H9 (cell line): ENCODE data around the gene RUSC2. TPM values are rescaled to one million over a fixed set of nuclear protein-coding genes. Genes with fewer than 3 reads are reported as not detected.

Experiments used
- DNase-seq: peaks from one replicate; pipeline ENCODE4 v3.0.0-alpha.2; 2017
- H2AFZ ChIP-seq: one replicate; pipeline ENCODE4 v1.6.1; 2013; ENCODE audit warnings: mild to moderate bottlenecking, low read length, control low read depth, moderate library complexity
- H2AK5ac ChIP-seq: 2 replicates; pipeline ENCODE4 v1.6.1; 2013; ENCODE audit warnings: low read length, control low read depth, mixed read lengths; ENCODE audit not compliant: insufficient read length
- H2BK120ac ChIP-seq: one replicate; pipeline ENCODE4 v1.6.1; 2013; ENCODE audit warnings: low read depth, mild to moderate bottlenecking, low read length, control low read depth, inconsistent platforms; ENCODE audit not compliant: poor library complexity, severe bottlenecking
- H2BK12ac ChIP-seq: 2 replicates; pipeline ENCODE4 v1.6.1; 2013; ENCODE audit warnings: low read length, control low read depth, mixed read lengths, low read depth; ENCODE audit not compliant: insufficient read length
- H2BK15ac ChIP-seq: 2 replicates; pipeline ENCODE4 v1.6.1; 2013; ENCODE audit warnings: low read depth, low read length, control low read depth
- H2BK20ac ChIP-seq: one replicate; pipeline ENCODE4 v1.6.1; 2013; ENCODE audit warnings: low read depth, mild to moderate bottlenecking, low read length, control low read depth, inconsistent platforms; ENCODE audit not compliant: poor library complexity, severe bottlenecking
- H2BK5ac ChIP-seq: 2 replicates; pipeline ENCODE4 v1.6.1; 2013; ENCODE audit warnings: low read length, control low read depth, mixed read lengths; ENCODE audit not compliant: insufficient read length
- H3K14ac ChIP-seq: 2 replicates; pipeline ENCODE4 v1.6.1; 2013; ENCODE audit warnings: low read length, control low read depth; ENCODE audit not compliant: insufficient read depth
- H3K18ac ChIP-seq: 2 replicates; pipeline ENCODE4 v1.6.1; 2013; ENCODE audit warnings: low read depth, mild to moderate bottlenecking, mixed read lengths, low read length, control low read depth; ENCODE audit not compliant: insufficient read length
- H3K23ac ChIP-seq: 2 replicates; pipeline ENCODE4 v1.6.1; 2013; ENCODE audit warnings: low read length, control low read depth, mixed read lengths, low read depth; ENCODE audit not compliant: insufficient read length
- H3K23me2 ChIP-seq: 2 replicates; pipeline ENCODE4 v1.6.1; 2013; ENCODE audit warnings: low read depth, mild to moderate bottlenecking, mixed read lengths, low read length, control low read depth; ENCODE audit not compliant: insufficient read length, poor library complexity, severe bottlenecking
- H3K27ac ChIP-seq: 2 replicates; pipeline ENCODE4 v1.5.1; 2013; ENCODE audit warnings: low read length, control low read depth, mixed read lengths, low read depth; ENCODE audit not compliant: insufficient read length
- H3K27me3 ChIP-seq: 2 replicates; pipeline ENCODE4 v1.6.1; 2013; ENCODE audit warnings: low read length, control low read depth, inconsistent platforms; ENCODE audit not compliant: insufficient read depth
- H3K4ac ChIP-seq: 2 replicates; pipeline ENCODE4 v1.6.1; 2013; ENCODE audit warnings: low read depth, mild to moderate bottlenecking, control low read depth, inconsistent platforms, low read length, moderate library complexity
- H3K4me1 ChIP-seq: 2 replicates; pipeline ENCODE4 v1.6.1; 2013; ENCODE audit warnings: low read length, control low read depth, inconsistent platforms; ENCODE audit not compliant: insufficient read depth
- H3K4me2 ChIP-seq: 2 replicates; pipeline ENCODE4 v1.6.1; 2013; ENCODE audit warnings: low read length, control low read depth, mixed read lengths; ENCODE audit not compliant: insufficient read length, insufficient read depth
- H3K56ac ChIP-seq: 2 replicates; pipeline ENCODE4 v1.6.1; 2013; ENCODE audit warnings: low read depth, mild to moderate bottlenecking, mixed read lengths, low read length, control low read depth; ENCODE audit not compliant: insufficient read length
- H3K79me1 ChIP-seq: 2 replicates; pipeline ENCODE4 v1.6.1; 2013; ENCODE audit warnings: low read depth, mild to moderate bottlenecking, moderate library complexity, low read length, control low read depth, inconsistent platforms; ENCODE audit not compliant: insufficient read depth, poor library complexity, severe bottlenecking
- H3K79me2 ChIP-seq: 2 replicates; pipeline ENCODE4 v1.6.1; 2013; ENCODE audit warnings: low read length, control low read depth, inconsistent platforms; ENCODE audit not compliant: insufficient read depth
- H3K9ac ChIP-seq: 2 replicates; pipeline ENCODE4 v1.6.1; 2013; ENCODE audit warnings: low read length, control low read depth, mixed read lengths; ENCODE audit not compliant: insufficient read length; ENCODE audit errors: extremely low read depth
- H3K9me3 ChIP-seq: one replicate; pipeline ENCODE4 v1.6.1; 2013; ENCODE audit warnings: low read depth, low read length, inconsistent platforms; ENCODE audit not compliant: control insufficient read depth
- H3T11ph ChIP-seq: one replicate; pipeline ENCODE4 v1.6.1; 2013; ENCODE audit warnings: mild to moderate bottlenecking, low read length, control low read depth, inconsistent platforms
- H4K20me1 ChIP-seq: one replicate; pipeline ENCODE4 v1.6.1; 2013; ENCODE audit not compliant: control insufficient read depth, insufficient read length, insufficient read depth
- H4K5ac ChIP-seq: 2 replicates; pipeline ENCODE4 v1.6.1; 2013; ENCODE audit warnings: low read depth, mild to moderate bottlenecking, mixed read lengths, low read length, control low read depth; ENCODE audit not compliant: insufficient read length
- H4K8ac ChIP-seq: replicated peaks from 2 replicates; pipeline ENCODE4 v1.6.1; 2013; ENCODE audit warnings: low read length, control low read depth, mixed read lengths, low read depth; ENCODE audit not compliant: insufficient read length
- H4K91ac ChIP-seq: 2 replicates; pipeline ENCODE4 v1.6.1; 2013; ENCODE audit warnings: low read depth, mild to moderate bottlenecking, moderate library complexity, mixed read lengths, low read length, control low read depth; ENCODE audit not compliant: insufficient read length
- H3K27ac Mint-ChIP-seq, 3 experiments: 2 replicates in 2 of 3; 3 replicates in 1 of 3; pipeline ENCODE4 v1.8.0; 2020 to 2021; ENCODE audit warnings: mixed read lengths in 3 of 3, mild to moderate bottlenecking in 1 of 3, moderate library complexity in 1 of 3
- H3K27me3 Mint-ChIP-seq: 2 replicates; pipeline ENCODE4 v1.8.0; 2021; ENCODE audit warnings: low read depth, mild to moderate bottlenecking, moderate library complexity, mixed read lengths
- H3K36me3 Mint-ChIP-seq, 3 experiments: 2 replicates in 2 of 3; 3 replicates in 1 of 3; pipeline ENCODE4 v1.8.0; 2020 to 2021; ENCODE audit warnings: low read depth in 3 of 3, mixed read lengths in 3 of 3; ENCODE audit not compliant: insufficient read depth in 1 of 3
- H3K4me1 Mint-ChIP-seq, 2 experiments: 2 replicates each; pipeline ENCODE4 v1.8.0; 2020; ENCODE audit warnings: mixed read lengths in 2 of 2
- H3K4me3 Mint-ChIP-seq, 2 experiments: 2 replicates in 1 of 2; 3 replicates in 1 of 2; pipeline ENCODE4 v1.8.0; 2020 to 2021; ENCODE audit warnings: mild to moderate bottlenecking in 2 of 2, mixed read lengths in 2 of 2, moderate library complexity in 1 of 2
- H3K9me3 Mint-ChIP-seq, 2 experiments: 2 replicates in 1 of 2; 3 replicates in 1 of 2; pipeline ENCODE4 v1.8.0; 2020; ENCODE audit warnings: mild to moderate bottlenecking in 2 of 2, mixed read lengths in 2 of 2, moderate library complexity in 1 of 2
- CTCF ChIP-seq: fragments of 200-600 bp; sonication (generic); conservative IDR thresholded peaks from 3 replicates; pipeline ENCODE4 v1.8.0; 2021; ENCODE audit warnings: antibody characterized with exemption, mild to moderate bottlenecking
- WGBS: extraction: QIAGEN DNeasy Blood & Tissue Kit; methylation state at CpG from one replicate; pipeline ENCODE4 v1.1.7; 2013; ENCODE audit warnings: missing lambda C conversion rate, low lambda C conversion rate, mixed read lengths; ENCODE audit not compliant: insufficient read length; ENCODE audit errors: extremely low coverage; 5-methylcytosine and 5-hydroxymethylcytosine counted together
- total RNA-seq: library from RNA; stranded (reverse); gene quantifications from 2 replicates; pipeline ENCODE4 v1.2.1, GENCODE V29; 2021

RUSC2 gene
- total RNA-seq, 1 experiment from 2014 or later = 6.3 TPM

- Histone ChIP-seq H4K8ac (no peak overlapping the region), H2BK15ac (no peak overlapping the region), H3K79me1 (no peaks in the 10 kb centered on the region), H3K27me3 (no peaks in the 10 kb centered on the region), H3K4me1 (peaks cover 4% of the 10 kb centered on the region; the same call in 1 of the 2 replicates), H3K9ac (no peak overlapping the region), H3K14ac (no peak overlapping the region), H2BK20ac (no peak overlapping the region), H2AFZ (no peak overlapping the region), H4K5ac (no peak overlapping the region), H3K79me2 (no peaks in the 10 kb centered on the region), H2BK5ac (no peak overlapping the region), H4K20me1 (no peaks in the 10 kb centered on the region), H3K23ac (no peak overlapping the region), H3K23me2 (peaks cover 13% of the 10 kb centered on the region), H3K4ac (no peak overlapping the region), H3K4me2 (no peak overlapping the region), H3T11ph (no peak overlapping the region), H2AK5ac (no peak overlapping the region), H3K18ac (no peak overlapping the region), H3K9me3 (no peaks in the 10 kb centered on the region), H2BK12ac (no peak overlapping the region), H3K27ac (no peak overlapping the region), H2BK120ac (no peak overlapping the region), H3K56ac (no peak overlapping the region), H4K91ac (no peak overlapping the region)
- H3K27ac Mint-ChIP-seq = no peak overlapping the region
- H3K9me3 Mint-ChIP-seq = no peaks in the 10 kb centered on the region; a peak in 1 of 5 replicates
- WGBS = no CpG with 5 or more reads among the region's 2 CpGs
- peaks cover 20 to 30% of the 10 kb centered on the region in 2 experiments for H3K4me1 Mint-ChIP-seq
- no peaks in the 10 kb centered on the region for H3K36me3 Mint-ChIP-seq
- no peak for TF ChIP-seq CTCF
- peaks cover 3% of the 10 kb centered on the region; the same call in 1 of the 2 replicates for H3K27me3 Mint-ChIP-seq
- no peak for DNase-seq
- H3K4me3 Mint-ChIP-seq = no peak overlapping the region
Observed at GRCh38 chr9:35487081-35487480, 2.8 kb upstream of the RUSC2 start.
